ELR (cell line): ENCODE data around the gene BLNK.

ENCODE experiments used
- DNase-seq: peaks from one replicate; pipeline ENCODE4 v3.0.0-alpha.2; 2015; ENCODE audit warnings: low read depth

Gene BLNK

DNA sequence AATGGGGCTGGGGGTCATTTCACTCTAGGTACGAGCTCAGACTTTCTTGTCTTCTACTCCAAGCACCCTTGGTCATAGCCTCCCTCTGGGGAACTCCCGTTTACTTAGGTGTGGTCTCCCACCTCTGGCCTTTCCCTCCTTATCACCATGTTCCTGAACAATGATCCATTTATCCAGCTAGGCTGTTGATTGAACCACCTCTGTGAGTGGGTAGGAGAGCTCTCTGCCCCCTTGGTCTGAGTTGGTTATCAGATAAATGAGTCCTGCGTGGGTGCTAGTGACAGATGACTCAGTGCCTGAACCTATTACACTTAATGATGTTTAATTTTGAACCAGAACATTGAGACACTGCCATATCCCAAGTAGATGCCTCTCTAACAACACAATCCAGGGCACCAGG lies 9.4 kb downstream of the BLNK start:
- DNase-seq = no peak

DNA sequence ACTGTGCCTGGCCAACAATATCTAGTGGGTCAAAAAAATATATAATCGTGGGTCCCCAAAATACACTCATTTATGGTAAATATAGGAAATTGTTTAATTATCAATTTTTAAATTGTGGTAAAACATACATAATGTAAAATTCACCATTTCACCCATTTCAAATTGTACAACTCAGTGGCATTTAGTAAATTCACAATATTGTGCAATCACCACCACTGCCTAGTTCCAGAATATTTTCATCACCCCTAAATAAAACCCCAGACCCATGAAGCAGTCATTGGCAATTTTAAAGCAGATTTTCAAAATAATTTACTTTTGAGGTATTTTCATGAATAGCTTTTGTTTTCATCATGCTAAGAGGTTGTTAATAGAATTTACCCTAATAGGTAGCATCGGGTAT lies 10.2 kb downstream of the BLNK start:
- no peak for DNase-seq

DNA sequence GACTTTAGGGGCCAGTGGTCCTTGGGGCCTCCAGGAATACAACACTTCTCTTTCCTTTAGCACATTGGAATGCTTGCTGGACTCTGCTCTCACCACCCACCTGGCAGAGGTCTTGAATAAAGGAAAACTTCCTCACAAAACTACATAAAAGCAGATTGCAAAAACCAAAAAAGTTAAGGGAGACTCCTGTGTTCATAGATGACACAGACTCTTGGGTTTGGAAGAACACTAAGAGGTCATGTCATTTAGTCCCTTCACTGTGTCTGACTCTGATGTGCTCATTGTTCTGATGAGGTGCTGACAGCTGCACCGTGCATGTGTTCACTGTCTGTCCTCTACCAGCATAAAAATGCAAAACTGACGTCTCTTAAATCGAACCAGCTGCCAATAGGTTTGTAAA lies 11.4 kb downstream of the BLNK start:
- DNase-seq = no peak

DNA sequence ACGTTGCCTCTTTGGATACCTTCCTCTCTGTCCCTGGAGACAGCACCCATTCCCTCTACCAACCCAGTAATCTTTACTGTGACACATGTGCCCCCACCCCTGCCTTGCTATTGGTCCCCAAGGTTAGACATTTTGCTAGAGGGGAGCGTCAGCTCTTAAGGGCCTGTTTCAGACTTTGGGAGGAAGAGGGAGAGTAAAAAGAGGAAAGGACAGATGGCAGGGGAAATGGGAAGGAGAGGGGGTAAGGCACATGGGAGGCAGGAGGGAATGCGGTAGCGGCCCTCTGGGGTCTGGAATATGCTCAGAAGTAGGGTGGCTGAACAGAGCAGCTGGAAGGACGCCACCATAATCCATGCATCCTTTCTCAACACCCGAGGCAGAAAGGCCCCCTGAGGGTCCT lies 12.2 kb downstream of the BLNK start:
- no peak for DNase-seq

DNA sequence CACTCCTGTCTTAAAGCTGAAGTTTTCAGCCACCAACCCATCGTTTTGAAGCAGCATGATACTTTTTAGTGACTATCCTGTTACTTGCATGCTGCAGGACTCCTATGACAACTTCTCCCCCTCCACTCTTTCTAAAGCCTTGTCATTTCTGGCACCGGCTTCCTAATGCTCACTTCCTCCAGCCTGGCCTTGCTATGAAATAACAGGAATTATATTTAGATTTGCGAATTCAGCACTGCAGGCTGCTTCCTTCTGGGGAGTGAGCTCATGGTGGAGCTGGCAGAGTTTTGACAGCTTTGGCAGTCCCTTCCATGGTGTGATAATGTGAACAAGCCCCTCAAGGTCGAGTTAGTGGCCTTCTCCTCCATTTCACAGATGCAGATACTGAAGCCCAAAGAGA lies 13.4 kb downstream of the BLNK start:
- DNase-seq = no peak

DNA sequence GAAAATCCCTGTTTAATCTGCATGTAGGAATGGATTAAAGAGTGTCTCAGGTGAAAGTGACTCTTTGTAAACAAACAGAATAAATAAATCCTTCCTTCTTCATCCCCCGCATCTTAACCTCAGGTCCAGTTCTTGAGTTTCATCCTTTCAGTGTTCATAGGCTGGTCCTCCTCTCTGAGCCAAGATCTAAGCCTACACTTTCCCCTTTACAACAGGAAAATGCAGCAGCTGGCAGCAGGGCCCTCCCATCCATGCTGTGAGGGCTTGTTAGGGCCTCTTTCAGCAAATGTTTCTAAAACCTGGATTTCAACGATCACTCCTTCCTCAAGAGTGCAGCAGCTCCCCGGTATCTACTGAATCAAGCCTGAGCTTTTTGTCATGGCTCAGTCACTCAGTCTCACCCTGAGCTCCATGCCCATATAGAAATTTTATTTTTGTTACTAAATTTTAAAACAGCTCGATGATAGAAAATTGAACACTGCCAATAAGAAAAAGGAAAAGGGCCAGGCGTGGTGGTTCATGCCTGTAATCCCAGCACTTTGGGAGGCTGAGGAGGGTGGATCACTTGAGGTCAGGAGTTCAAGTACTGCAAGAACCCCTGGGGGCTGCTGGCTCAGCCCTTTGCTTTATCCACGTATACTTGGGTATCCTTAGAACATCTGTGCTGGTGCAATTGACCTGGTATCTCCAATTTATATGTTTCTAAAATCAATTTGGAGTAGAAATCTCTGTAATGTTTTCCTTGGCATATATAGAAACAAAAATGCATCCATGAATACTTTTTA lies 15.6 kb downstream of the BLNK start:
- DNase-seq = no peak

DNA sequence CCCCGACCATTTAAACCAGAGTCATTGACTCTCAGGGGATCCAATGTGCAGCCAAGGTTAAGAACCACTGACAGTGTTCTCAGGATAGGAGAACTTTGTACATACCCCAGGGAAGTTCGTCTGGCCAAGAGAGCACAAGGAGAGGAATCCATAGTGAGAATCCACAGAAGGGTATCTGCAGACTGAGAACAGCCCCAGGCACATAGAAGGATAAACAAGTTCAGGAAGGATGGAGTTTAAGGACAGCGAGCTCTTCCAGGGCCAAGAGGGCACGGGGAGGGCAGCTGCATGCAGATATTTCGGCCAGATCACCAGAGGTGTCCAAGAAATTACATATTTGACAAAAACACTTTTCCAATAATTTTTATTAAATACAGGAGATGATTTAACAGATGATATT lies 16.4 kb downstream of the BLNK start:
- DNase-seq = no peak

DNA sequence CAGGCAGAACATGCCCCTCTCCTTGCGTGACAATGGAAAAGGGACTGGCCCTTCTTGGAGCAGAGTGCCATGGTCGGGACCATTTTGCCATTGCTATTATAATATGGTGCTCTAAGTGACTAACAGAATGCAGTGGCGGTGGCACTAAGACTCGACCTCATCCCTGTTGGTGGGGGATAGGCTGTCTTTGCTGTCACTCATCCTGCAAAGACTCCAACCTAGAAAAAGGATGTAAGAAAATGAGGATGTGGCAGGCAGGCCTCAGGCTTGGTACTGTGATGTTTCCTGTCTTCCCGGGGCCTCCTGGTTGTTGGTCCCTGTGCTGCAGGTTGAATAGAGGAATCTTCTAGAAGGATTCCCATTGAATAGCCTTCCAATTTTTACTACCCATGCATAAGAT lies 18.6 kb downstream of the BLNK start:
- DNase-seq = no peak

DNA sequence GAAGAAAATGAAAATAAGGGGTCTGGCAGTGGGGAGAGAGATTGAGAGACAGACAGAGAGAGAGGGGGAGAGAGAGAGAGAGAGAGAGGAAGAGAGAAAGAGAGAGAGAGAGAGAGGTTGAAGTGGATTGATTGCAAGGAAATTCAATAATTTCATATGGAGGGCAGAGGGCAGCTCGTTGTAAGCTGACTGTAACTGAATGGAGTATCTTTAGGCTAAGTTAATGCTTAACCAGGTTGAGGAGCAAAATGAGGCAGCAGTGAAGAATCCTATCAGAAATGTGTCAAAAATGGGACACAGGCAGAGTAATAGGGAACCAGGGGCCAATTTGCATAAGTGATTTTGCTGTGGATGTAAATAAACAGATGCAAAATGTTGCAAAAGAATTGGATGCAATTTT lies 21.0 kb downstream of the BLNK start:
- DNase-seq = no peak

DNA sequence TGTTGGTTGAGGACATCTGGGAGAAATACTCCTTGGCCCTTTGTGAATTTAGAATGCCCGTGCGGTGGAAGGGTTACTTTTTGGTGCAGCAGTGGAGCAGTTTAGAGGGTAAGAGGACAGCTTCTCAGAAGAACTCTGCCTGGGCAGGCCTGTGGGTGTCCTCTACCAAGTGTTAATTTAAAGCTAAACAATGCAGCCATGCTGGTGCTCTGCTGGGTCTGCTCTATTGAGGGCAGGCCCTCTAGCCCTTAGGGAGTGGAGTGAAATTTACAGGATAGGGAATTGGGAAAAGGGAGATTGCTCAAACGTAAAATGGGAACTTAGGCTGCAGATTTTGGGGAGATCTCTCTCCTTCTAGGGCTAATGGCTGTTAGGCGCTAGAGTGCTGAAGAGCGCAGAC lies 22.1 kb downstream of the BLNK start:
- DNase-seq = no peak

DNA sequence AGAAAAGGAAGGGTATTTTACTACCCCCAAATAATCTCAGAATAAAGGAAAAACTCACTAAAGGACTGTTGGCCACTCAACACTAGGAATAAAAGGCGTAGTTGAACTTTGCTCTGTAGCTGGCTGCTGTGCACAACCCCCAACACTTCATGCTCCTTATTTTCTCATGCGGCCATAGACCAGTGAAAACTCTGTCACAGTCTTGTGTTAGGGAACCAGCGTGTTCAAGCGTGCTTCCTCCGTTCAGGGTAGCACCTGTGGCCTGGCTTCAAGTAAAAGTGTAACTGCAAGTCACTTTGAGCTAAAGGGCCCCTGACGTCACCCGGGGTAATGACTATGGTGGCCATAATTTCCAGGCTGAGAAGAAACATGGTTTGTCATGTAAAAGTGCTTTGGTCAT lies 27.0 kb downstream of the BLNK start:
- no peak for DNase-seq

DNA sequence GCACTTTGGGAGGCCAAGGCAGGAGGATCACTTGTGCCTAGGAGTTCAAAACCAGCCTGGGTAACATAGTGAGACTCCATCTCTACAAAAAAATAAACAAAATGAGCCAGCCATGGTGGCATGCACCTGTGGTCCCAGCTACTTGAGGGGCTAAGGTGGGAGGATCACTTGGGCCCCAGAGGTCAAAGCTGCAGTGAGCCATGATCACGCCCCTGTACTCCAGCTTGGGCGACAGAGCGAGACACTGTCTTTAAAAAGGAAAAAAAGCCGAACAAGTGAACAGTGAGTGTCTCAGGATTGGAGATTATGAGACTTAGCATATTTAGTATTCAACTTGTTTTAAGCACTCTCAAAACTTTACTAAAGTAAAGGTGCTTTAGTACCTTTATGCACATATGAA lies 28.1 kb downstream of the BLNK start:
- no peak for DNase-seq

DNA sequence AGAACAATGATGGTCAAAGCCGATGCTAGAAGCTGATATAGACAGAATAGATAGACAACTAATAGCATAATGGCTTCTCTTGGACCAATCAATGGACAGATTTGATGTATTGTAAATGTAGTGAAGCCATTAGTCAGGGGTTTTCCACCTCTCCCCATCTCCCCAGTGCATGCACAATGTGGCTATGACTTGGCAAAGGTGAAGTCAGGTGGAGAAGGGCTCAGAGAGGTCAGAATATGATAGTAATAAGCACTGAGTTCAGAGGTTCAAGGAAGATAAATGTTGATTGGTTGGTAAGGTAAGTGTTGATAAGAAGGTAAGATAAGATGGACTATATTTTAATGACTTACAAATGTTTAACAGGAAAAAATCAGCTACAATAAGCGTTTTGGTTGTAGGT lies 28.5 kb downstream of the BLNK start:
- no peak for DNase-seq

DNA sequence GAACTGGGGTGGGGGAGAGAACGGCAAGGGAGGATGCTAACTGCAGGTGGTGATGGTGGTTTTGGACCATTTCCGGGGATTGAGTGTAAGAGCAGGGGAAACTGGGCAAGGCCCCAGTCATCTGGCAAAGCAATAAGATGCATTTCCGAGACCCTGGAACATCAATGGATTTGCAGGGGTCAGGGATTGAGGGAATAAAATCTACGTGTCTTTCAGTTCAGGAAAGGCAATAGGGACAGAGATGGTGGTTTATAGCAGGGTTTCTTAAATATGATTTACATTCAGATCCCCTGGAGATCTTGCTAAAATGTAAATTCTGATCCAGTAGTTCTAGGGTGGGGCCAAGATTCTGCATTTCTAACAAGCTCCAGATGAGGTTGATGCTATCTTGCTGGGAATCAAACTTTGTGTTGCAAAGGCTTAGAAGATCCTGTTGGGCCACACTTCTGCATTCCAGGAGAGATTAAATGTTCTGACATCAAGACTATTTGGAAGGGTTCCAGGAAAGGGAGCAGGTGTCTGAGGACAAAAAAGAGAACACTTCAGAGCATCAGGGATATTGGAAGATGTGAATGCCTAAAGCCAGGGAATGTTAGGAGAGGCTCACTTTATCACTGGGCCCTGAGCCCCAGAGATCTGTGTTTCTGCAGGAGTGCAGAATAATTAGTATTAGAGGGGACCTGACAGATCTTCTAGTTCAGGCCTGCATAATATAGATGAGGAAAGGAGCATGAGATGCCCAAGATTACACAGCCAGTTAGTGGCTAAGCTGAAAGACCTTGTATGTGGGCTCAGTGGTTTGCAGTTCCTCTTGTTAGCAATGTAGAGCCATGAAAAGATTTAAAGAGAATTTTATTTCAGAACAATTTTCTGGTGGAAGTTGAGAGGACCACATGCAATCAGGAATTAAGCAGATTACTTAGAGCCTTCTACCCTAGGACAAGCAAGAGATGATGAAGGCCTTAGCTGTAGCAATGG lies 32.4 kb downstream of the BLNK start:
- DNase-seq = no peak

DNA sequence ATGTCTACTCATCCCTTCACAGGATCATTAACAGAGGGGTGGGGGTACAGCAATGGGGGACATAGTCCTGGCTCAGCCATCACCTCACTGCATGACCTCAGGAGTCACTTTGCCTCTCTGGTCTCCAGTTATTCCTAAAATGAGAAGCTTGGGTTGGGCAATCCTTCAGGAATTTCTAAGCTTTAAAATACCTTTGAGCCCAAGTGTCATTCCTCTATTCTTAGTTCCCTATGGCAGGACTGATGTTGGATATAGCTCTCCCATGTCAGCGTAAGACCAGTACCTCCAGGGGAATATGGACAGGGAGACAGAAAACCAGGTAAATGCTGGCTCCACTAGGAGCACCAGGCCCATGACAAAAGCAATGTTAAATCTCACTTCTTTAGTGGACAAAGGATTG lies 34.5 kb downstream of the BLNK start:
- DNase-seq = no peak

DNA sequence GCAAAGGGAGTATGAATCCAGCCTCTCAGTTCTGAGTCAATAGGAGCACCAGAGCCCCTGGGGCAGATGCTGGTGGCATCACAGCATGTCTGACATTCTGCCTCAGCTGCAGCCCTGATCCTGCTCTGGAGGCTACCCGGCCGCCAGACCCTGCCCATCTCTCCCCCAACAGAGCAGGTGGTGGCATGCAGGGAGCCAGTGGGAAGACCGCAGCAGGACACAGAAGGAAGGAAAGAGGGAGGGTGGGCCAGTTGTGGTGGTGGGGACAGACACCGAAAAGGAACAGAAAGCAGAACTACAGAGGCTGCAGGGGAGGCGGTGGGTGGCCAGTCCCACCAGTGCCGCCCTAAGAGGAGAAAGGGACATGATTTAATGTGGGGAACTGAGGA lies 35.3 kb downstream of the BLNK start:
- DNase-seq = no peak

DNA sequence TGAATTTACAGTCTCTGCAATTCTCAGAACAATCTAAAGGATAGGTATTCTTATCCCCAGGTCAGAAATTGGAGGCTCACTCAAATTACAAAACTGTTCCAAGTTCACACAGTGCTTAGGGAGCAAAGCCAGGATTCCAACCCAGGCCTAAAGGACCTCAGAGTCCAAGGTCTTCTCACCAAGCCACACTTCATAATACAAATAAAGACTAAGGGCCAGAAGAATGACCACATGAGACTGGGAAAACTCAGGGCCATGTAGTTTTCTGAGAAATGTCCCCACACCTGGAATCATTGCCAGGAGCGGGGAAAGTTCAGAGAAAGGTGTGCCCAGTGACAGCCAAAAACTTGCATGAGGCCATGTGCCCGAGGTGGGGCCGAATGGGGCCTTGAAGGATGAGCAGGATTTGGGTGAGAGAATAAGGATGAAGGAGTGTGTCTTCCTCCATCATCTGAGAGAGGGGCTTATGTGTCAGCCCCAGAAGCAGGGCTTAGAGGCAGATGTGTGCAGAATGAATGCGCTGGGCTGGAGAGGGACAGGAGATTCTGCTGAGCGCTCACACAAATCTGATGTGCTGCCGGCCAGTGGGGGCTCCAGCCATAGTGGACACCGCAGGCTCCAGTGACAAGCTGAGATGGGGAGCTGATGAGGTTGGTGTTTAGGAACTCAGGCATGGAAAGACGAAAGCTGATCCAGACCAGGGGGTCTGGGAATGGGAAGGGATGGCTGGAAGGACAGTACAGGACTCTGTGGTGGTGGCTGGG lies 35.9 kb downstream of the BLNK start:
- no peak for DNase-seq

DNA sequence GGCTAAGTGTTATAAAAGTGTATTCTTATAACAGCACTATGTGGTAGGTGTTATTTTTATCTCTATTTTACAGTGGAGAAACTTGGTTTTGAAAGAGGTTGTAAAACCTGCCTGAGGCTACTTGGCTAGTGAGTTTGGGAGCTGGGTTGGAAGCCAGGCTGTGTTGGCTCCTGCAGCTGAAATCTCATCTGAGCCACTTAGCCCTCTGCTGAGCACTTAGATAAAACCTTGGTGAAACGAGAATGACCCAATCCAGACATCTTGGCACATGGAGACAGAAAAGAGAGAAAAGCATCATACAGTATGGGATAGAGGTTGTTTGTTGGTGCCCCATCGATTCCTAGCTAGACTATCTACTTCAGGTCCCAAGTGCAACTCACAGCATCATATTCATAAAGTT lies 37.4 kb downstream of the BLNK start:
- DNase-seq = no peak

DNA sequence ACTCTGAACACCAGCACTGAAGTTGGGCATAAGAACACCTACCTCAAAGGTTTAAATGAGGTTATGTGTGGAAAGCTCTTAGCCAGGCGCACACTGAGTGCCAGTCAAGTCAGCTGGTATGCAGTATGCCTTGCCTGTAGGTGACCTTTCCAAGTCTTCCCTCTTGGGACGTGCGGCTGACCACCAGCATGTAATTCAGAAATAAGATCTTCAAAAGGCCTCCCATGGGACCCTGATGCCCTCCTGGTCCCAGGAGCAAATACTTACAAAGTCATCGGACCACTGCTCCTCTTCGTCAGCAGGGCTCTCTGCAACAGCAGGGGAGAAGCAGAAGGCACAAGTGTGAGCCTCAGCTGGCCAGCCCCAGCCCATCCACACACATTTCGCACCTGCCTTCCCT lies 40.8 kb downstream of the BLNK start:
- no peak for DNase-seq

DNA sequence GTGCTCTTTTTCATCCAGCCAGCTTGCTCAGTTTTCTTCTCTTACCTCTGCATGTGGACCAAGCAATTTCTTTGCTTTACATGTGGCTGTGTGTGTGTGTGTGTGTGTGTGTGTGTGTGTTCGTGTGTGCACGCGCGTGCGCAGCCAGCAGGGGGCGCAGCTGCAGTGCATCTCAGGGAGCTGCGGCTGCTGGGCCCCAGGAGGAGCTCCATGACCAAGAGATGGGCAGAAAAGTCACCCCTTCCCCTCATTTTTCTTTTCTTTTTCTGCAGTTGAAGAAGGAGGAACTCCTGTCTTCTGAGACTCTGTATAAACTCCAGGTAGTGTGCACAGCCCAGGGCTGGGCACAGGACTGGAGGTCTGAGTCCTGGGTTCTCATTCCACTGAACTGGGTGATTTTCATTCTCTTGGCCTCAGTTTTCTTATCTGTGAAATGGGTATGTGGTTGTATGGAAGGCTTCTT lies 41.8 kb downstream of the BLNK start:
- peak; percentile 75 for DNase-seq

DNA sequence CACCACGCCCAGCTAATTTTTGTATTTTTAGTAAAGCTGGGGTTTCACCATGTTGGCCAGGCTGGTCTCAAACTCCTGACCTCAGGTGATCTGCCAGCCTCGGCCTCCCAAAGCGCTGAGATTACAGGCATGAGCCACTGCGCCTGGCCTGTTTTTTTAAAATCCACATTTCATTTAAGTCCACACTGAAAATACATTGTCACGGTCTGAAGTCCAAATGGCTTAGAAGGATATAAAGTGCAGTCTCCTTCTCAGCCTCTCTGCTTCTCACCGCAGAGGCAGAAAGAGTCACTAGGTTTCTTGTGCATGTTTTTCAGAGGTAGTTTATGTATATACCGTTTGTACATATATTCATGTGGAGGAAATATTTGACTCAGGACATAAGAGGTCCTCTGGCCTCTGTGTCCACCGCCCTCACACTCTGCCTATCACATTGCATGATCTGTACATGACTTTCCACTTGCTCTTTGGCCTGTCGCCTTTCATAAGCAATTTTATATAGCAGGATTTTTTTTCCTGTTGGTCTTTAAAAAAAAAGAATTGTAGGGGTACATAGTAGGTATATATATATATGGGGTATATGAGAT lies 42.9 kb downstream of the BLNK start:
- no peak for DNase-seq

DNA sequence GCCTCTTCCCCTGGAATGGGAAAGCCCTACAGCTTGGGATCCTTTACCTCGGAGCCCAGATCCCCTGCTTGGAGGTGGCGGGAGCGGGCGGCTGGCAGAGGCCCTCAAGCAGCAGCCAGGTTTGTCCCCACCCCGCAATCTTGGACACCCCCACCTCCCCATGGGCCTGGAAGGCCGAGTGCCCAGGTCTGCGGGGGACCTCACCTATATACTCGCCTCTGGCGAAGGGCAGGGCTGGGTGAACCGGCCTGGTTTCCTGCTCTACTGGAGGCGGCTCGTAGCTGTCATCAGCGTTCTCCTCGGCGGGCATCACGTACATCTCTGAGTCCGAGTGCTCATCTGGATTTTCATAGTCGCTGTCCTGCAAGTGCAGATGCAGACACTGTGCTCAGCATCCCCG lies 44.2 kb downstream of the BLNK start:
- no peak for DNase-seq
